ENCODE measurements around the gene CDADC1. TPM values are rescaled to one million over a fixed set of nuclear protein-coding genes. Genes with fewer than 3 reads are reported as not detected.
A peak's percentile ranks its signal among the peaks of the same experiment; 100 is the strongest.

Gene CDADC1
- total RNA-seq, 1 donor from 2014 or later: 1.7 TPM

DNA sequence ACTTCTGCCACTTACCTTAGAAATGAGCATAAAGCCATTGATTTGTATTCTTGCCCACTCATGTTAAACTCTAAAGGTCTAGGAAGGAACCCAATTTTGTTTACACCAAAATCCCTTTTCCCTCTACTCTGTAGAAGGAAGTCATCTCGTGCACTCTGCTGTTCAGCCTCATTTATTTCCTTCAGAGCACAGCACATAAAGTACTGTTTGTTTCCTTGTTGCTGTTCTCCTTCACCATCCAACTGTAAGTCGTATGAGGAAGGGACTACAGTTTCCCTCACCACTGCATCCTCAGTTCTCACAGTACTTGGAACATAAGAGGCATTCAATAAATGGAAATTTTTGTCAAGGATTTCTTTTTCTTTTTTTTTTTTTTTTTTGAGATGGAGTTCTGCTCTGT is 24.6 kb downstream of the CDADC1 start:
- DNase-seq (ENCODE audit: low spot score): no peak
- Histone ChIP-seq H3K27me3 (no peaks in the 10 kb centered on the region), H4K20me1 (ENCODE audit: low read depth) (no peaks in the 10 kb centered on the region), H3K9me3 (ENCODE audit: low read depth) (no peaks in the 10 kb centered on the region), H3K79me2 (ENCODE audit: low read depth) (no peaks in the 10 kb centered on the region), H3K27ac (no peak overlapping the region), H3K36me3 (no peaks in the 10 kb centered on the region), H3K4me2 (no peak overlapping the region), H3K4me3 (no peak overlapping the region), H2AFZ (replicated peaks) (no peak overlapping the region), H3F3A (ENCODE audit: low read depth) (no peaks in the 10 kb centered on the region), H3K9ac (no peak overlapping the region), H3K4me1 (no peaks in the 10 kb centered on the region)
- Mint-ChIP-seq H3K27ac (no peak overlapping the region), H3K4me3 (no peak overlapping the region), H3K27me3 (ENCODE audit: insufficient read depth, low read depth) (no peaks in the 10 kb centered on the region), H3K4me1 (no peaks in the 10 kb centered on the region), H3K9me3 (no peaks in the 10 kb centered on the region), H3K36me3 (peaks cover 4% of the 10 kb centered on the region)
- TF ChIP-seq EZH2phosphoT487 (IDR thresholded peaks at IDR 0.05) (no peak), EZH2 (IDR thresholded peaks at IDR 0.05) (no peak), CTCF (IDR thresholded peaks at IDR 0.05) (no peak)

DNA sequence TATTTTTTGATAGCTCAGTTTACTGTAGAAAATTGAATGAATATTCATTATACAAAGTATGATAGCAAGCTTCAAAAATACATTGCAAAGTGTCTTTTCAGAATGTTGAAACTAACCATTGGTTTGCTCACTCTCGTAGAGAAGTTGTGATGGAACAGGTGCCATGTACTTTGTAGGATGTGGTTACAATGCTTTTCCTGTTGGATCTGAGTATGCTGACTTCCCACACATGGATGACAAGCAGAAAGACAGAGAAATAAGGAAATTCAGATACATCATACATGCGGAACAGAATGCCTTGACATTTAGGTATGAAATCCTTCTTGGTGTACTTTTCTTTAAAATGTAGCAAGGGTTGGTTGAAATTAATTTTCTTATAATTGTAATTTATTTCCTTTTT is 30.5 kb downstream of the CDADC1 start:
- H3K79me2 ChIP-seq (ENCODE audit: low read depth): no peaks in the 10 kb centered on the region
- H3F3A ChIP-seq (ENCODE audit: low read depth): no peaks in the 10 kb centered on the region
- H3K4me1 Mint-ChIP-seq: no peaks in the 10 kb centered on the region
- H3K4me3 Mint-ChIP-seq: no peak overlapping the region
- H4K20me1 ChIP-seq (ENCODE audit: low read depth): no peaks in the 10 kb centered on the region
- H3K4me2 ChIP-seq: no peak overlapping the region
- no peak overlapping the region for H3K27ac Mint-ChIP-seq
- no peaks in the 10 kb centered on the region for H3K27me3 Mint-ChIP-seq (ENCODE audit: insufficient read depth, low read depth)
- H3K9me3 Mint-ChIP-seq: no peaks in the 10 kb centered on the region
- H3K4me3 ChIP-seq: no peak overlapping the region
- no peak overlapping the region for H2AFZ ChIP-seq (replicated peaks)
- H3K9me3 ChIP-seq (ENCODE audit: low read depth): no peaks in the 10 kb centered on the region
- H3K9ac ChIP-seq: no peak overlapping the region
- H3K36me3 ChIP-seq: no peaks in the 10 kb centered on the region
- no peak for DNase-seq (ENCODE audit: low spot score)
- no peaks in the 10 kb centered on the region for H3K36me3 Mint-ChIP-seq
- no peak overlapping the region for H3K27ac ChIP-seq
- H3K4me1 ChIP-seq: no peaks in the 10 kb centered on the region
- TF ChIP-seq CTCF (IDR thresholded peaks at IDR 0.05) (no peak), EZH2phosphoT487 (IDR thresholded peaks at IDR 0.05) (no peak), EZH2 (IDR thresholded peaks at IDR 0.05) (no peak)
- H3K27me3 ChIP-seq: no peaks in the 10 kb centered on the region

- Mint-ChIP-seq H3K9me3 (no peaks in the 10 kb centered on the region), H3K27me3 (ENCODE audit: insufficient read depth, low read depth) (no peaks in the 10 kb centered on the region), H3K4me1 (no peaks in the 10 kb centered on the region), H3K4me3 (no peak overlapping the region), H3K36me3 (no peaks in the 10 kb centered on the region), H3K27ac (no peak overlapping the region)
- H3K9me3 ChIP-seq (ENCODE audit: low read depth): no peaks in the 10 kb centered on the region
- TF ChIP-seq EZH2 (IDR thresholded peaks at IDR 0.05): no peak
- no peak for TF ChIP-seq EZH2phosphoT487 (IDR thresholded peaks at IDR 0.05)
- no peak for TF ChIP-seq CTCF (IDR thresholded peaks at IDR 0.05)
- H4K20me1 ChIP-seq (ENCODE audit: low read depth): no peaks in the 10 kb centered on the region
- H3K36me3 ChIP-seq: no peaks in the 10 kb centered on the region
- H3K4me3 ChIP-seq: no peak overlapping the region
- peak overlapping the region; percentile 86 for H2AFZ ChIP-seq (replicated peaks)
- no peaks in the 10 kb centered on the region for H3K79me2 ChIP-seq (ENCODE audit: low read depth)
- H3K27ac ChIP-seq: no peak overlapping the region
- H3F3A ChIP-seq (ENCODE audit: low read depth): no peaks in the 10 kb centered on the region
- H3K4me1 ChIP-seq: no peaks in the 10 kb centered on the region
- no peak overlapping the region for H3K9ac ChIP-seq
- DNase-seq (ENCODE audit: low spot score): no peak
- no peak overlapping the region for H3K4me2 ChIP-seq
- no peaks in the 10 kb centered on the region for H3K27me3 ChIP-seq
These were observed 31.4 kb downstream of the CDADC1 start for GRCh38 chr13:49279112-49279511.

All from neural progenitor cell (in vitro differentiated cells).